ENCODE measurements around the gene LACTB.

DNA sequence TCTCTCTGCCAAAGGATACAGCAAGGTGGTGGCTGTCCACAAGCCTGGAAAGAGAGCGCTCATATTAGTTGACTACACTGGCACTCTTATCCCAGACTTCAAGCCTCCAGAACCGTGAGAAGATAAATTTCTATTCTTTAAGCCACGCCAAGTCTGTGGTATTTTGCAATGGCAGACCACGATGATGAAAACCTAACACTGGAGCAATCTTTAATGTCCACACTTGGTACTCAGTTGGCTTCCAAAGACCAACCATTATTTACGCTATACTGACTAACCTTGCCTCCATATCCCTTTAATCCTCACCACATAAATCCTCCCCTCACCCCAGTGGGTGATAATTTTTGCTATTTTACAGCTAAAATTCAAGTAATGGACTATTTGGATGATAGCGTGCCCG is 16.9 kb upstream of the LACTB start:
- no peak for TF ChIP-seq HOXD13 (CRISPR knock-in tag; IDR thresholded peaks at IDR 0.05; ENCODE audit: borderline replicate concordance)
- TF ChIP-seq, protein P1, sequence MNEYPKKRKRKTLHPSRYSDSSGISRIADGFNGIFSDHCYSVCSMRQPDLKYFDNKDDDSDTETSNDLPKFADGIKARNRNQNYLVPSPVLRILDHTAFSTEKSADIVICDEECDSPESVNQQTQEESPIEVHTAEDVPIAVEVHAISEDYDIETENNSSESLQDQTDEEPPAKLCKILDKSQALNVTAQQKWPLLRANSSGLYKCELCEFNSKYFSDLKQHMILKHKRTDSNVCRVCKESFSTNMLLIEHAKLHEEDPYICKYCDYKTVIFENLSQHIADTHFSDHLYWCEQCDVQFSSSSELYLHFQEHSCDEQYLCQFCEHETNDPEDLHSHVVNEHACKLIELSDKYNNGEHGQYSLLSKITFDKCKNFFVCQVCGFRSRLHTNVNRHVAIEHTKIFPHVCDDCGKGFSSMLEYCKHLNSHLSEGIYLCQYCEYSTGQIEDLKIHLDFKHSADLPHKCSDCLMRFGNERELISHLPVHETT (tag by site-specific recombination; IDR thresholded peaks at IDR 0.05) = no peak
- no peak for TF ChIP-seq FEZF1 (tag by site-specific recombination; IDR thresholded peaks at IDR 0.05)
- TF ChIP-seq ZNF560 (tag by site-specific recombination; IDR thresholded peaks at IDR 0.05; ENCODE audit: borderline replicate concordance) = no peak
- no peak for TF ChIP-seq ZNF776 (tag by site-specific recombination; IDR thresholded peaks at IDR 0.05; ENCODE audit: borderline replicate concordance)
- TF ChIP-seq, protein P2, sequence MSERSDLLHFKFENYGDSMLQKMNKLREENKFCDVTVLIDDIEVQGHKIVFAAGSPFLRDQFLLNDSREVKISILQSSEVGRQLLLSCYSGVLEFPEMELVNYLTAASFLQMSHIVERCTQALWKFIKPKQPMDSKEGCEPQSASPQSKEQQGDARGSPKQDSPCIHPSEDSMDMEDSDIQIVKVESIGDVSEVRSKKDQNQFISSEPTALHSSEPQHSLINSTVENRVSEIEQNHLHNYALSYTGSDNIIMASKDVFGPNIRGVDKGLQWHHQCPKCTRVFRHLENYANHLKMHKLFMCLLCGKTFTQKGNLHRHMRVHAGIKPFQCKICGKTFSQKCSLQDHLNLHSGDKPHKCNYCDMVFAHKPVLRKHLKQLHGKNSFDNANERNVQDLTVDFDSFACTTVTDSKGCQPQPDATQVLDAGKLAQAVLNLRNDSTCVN (tag by site-specific recombination; optimal IDR thresholded peaks at IDR 0.05) = no peak
- no peak for TF ChIP-seq ZBTB17 (tag by site-specific recombination; IDR thresholded peaks at IDR 0.05)
- TF ChIP-seq REST (tag by site-specific recombination; IDR thresholded peaks at IDR 0.05) = no peak
- TF ChIP-seq, protein P3, sequence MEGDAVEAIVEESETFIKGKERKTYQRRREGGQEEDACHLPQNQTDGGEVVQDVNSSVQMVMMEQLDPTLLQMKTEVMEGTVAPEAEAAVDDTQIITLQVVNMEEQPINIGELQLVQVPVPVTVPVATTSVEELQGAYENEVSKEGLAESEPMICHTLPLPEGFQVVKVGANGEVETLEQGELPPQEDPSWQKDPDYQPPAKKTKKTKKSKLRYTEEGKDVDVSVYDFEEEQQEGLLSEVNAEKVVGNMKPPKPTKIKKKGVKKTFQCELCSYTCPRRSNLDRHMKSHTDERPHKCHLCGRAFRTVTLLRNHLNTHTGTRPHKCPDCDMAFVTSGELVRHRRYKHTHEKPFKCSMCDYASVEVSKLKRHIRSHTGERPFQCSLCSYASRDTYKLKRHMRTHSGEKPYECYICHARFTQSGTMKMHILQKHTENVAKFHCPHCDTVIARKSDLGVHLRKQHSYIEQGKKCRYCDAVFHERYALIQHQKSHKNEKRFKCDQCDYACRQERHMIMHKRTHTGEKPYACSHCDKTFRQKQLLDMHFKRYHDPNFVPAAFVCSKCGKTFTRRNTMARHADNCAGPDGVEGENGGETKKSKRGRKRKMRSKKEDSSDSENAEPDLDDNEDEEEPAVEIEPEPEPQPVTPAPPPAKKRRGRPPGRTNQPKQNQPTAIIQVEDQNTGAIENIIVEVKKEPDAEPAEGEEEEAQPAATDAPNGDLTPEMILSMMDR (tag by site-specific recombination; IDR thresholded peaks at IDR 0.05) = no peak
